ENCODE data around the gene ANKLE2. TPM values are rescaled to one million over a fixed set of nuclear protein-coding genes. Genes with fewer than 3 reads are reported as not detected.
A peak's percentile ranks its signal among the peaks of the same experiment; 100 is the strongest.
"Not testable (repeated sequence)": the region's sequence is repeated elsewhere in the genome, so short reads cannot be mapped to it uniquely, and the experiment has no call there.

Gene ANKLE2
- total RNA-seq, 2 donors from 2014 or later: 154 to 189 TPM

- Mint-ChIP-seq H3K27ac (no peak overlapping the region), H3K36me3 (ENCODE audit: insufficient read depth in 2 of 2) (peaks cover 11 to 22% of the 10 kb centered on the region in 2 donors), H3K9me3 (peaks cover 0 to 3% of the 10 kb centered on the region in 2 donors), H3K4me1 (ENCODE audit: low read depth) (no peaks in the 10 kb centered on the region), H3K27me3 (ENCODE audit: low read depth) (no peaks in the 10 kb centered on the region), H3K4me3 (no peak overlapping the region)
- no peak for DNase-seq
- no peak for ATAC-seq (replicated peaks in 1 of 2)
These were observed 27.5 kb upstream of the ANKLE2 start for GRCh38 chr12:132789099-132789471.

GRCh38 chr12:132788375-132789098 lies 26.9 kb upstream of the ANKLE2 start:
- no peaks in the 10 kb centered on the region for H3K4me1 Mint-ChIP-seq (ENCODE audit: low read depth)
- H3K4me3 Mint-ChIP-seq: no peak overlapping the region

GRCh38 chr12:132787877-132788276 lies 26.2 kb upstream of the ANKLE2 start:
- no peaks in the 10 kb centered on the region for H3K27me3 Mint-ChIP-seq (ENCODE audit: low read depth)

More at GRCh38 chr12:132788375-132789098, 26.9 kb upstream of the ANKLE2 start:
- Mint-ChIP-seq H3K27ac (no peak overlapping the region), H3K36me3 (ENCODE audit: insufficient read depth in 2 of 2) (peaks cover 11 to 22% of the 10 kb centered on the region in 2 donors), H3K9me3 (peaks cover 0 to 3% of the 10 kb centered on the region in 2 donors), H3K27me3 (ENCODE audit: low read depth) (no peaks in the 10 kb centered on the region)
- DNase-seq (no peak), ATAC-seq (replicated peaks in 1 of 2) (no peak)

GRCh38 chr12:132786192-132786591 lies 24.6 kb upstream of the ANKLE2 start:
- no peaks in the 10 kb centered on the region for H3K4me1 Mint-ChIP-seq (ENCODE audit: low read depth)
- ATAC-seq (replicated peaks in 1 of 2): no peak
- H3K27me3 Mint-ChIP-seq (ENCODE audit: low read depth): no peaks in the 10 kb centered on the region
- no peak overlapping the region for H3K27ac Mint-ChIP-seq
- H3K36me3 Mint-ChIP-seq (ENCODE audit: insufficient read depth in 2 of 2): peaks cover 9 to 23% of the 10 kb centered on the region in 2 donors
- H3K9me3 Mint-ChIP-seq: no peaks in the 10 kb centered on the region
- H3K4me3 Mint-ChIP-seq: no peak overlapping the region
- no peak for DNase-seq

More at GRCh38 chr12:132787877-132788276, 26.2 kb upstream of the ANKLE2 start:
- Mint-ChIP-seq H3K4me1 (ENCODE audit: low read depth) (no peaks in the 10 kb centered on the region), H3K27ac (no peak overlapping the region), H3K4me3 (no peak overlapping the region), H3K36me3 (ENCODE audit: insufficient read depth in 2 of 2) (peaks cover 11 to 22% of the 10 kb centered on the region in 2 donors), H3K9me3 (peaks cover 0 to 3% of the 10 kb centered on the region in 2 donors)
- no peak for DNase-seq
- ATAC-seq (replicated peaks in 1 of 2): no peak

- Mint-ChIP-seq H3K36me3 (ENCODE audit: insufficient read depth in 2 of 2) (peaks cover 16 to 19% of the 10 kb centered on the region in 2 donors), H3K4me1 (ENCODE audit: low read depth) (no peaks in the 10 kb centered on the region), H3K27ac (no peak overlapping the region), H3K4me3 (no peak overlapping the region), H3K27me3 (ENCODE audit: low read depth) (no peaks in the 10 kb centered on the region), H3K9me3 (no peaks in the 10 kb centered on the region)
- ATAC-seq (replicated peaks in 1 of 2) (peak in 1 of 2 donors; percentile 13), DNase-seq (no peak)
These were observed 22.9 kb upstream of the ANKLE2 start for GRCh38 chr12:132784580-132784979.

GRCh38 chr12:132783917-132784531 lies 22.4 kb upstream of the ANKLE2 start:
- Mint-ChIP-seq H3K9me3 (no peaks in the 10 kb centered on the region), H3K36me3 (ENCODE audit: insufficient read depth in 2 of 2) (peaks cover 15 to 18% of the 10 kb centered on the region in 2 donors), H3K4me1 (ENCODE audit: low read depth) (no peaks in the 10 kb centered on the region), H3K4me3 (no peak overlapping the region), H3K27me3 (ENCODE audit: low read depth) (no peaks in the 10 kb centered on the region), H3K27ac (no peak overlapping the region)
- ATAC-seq (replicated peaks in 1 of 2) (no peak), DNase-seq (no peak)

GRCh38 chr12:132781938-132782337 lies 20.3 kb upstream of the ANKLE2 start:
- Mint-ChIP-seq H3K27ac (no peak overlapping the region), H3K36me3 (ENCODE audit: insufficient read depth in 2 of 2) (peaks cover 8 to 14% of the 10 kb centered on the region in 2 donors), H3K4me1 (ENCODE audit: low read depth) (no peaks in the 10 kb centered on the region), H3K4me3 (no peak overlapping the region), H3K9me3 (no peaks in the 10 kb centered on the region), H3K27me3 (ENCODE audit: low read depth) (no peaks in the 10 kb centered on the region)
- no peak for DNase-seq
- no peak for ATAC-seq (replicated peaks in 1 of 2)

- H3K27ac Mint-ChIP-seq: no peak overlapping the region
- H3K4me1 Mint-ChIP-seq (ENCODE audit: low read depth): peaks cover 3% of the 10 kb centered on the region
- H3K36me3 Mint-ChIP-seq (ENCODE audit: insufficient read depth in 2 of 2): peaks cover 7 to 13% of the 10 kb centered on the region in 2 donors
- ATAC-seq (replicated peaks in 1 of 2): no peak
- no peaks in the 10 kb centered on the region for H3K27me3 Mint-ChIP-seq (ENCODE audit: low read depth)
- no peaks in the 10 kb centered on the region for H3K9me3 Mint-ChIP-seq
- no peak for DNase-seq
- H3K4me3 Mint-ChIP-seq: no peak overlapping the region
These were observed 18.2 kb upstream of the ANKLE2 start for GRCh38 chr12:132779781-132780353.

- Mint-ChIP-seq H3K9me3 (no peaks in the 10 kb centered on the region), H3K27ac (no peak overlapping the region), H3K4me1 (ENCODE audit: low read depth) (peaks cover 14% of the 10 kb centered on the region), H3K36me3 (ENCODE audit: insufficient read depth in 2 of 2) (peaks cover 5 to 8% of the 10 kb centered on the region in 2 donors), H3K27me3 (ENCODE audit: low read depth) (no peaks in the 10 kb centered on the region), H3K4me3 (no peak overlapping the region)
- ATAC-seq (replicated peaks in 1 of 2) (no peak), DNase-seq (no peak)
These were observed 16.0 kb upstream of the ANKLE2 start for GRCh38 chr12:132777614-132778013.

- no peaks in the 10 kb centered on the region for H3K27me3 Mint-ChIP-seq (ENCODE audit: low read depth)
- no peak overlapping the region for H3K4me3 Mint-ChIP-seq
- ATAC-seq (replicated peaks in 1 of 2) (no peak), DNase-seq (no peak)
- H3K4me1 Mint-ChIP-seq (ENCODE audit: low read depth): peaks cover 20% of the 10 kb centered on the region
- no peak overlapping the region for H3K27ac Mint-ChIP-seq
- H3K9me3 Mint-ChIP-seq: no peaks in the 10 kb centered on the region
- H3K36me3 Mint-ChIP-seq (ENCODE audit: insufficient read depth in 2 of 2): peaks cover 5 to 8% of the 10 kb centered on the region in 2 donors
These were observed 15.4 kb upstream of the ANKLE2 start for GRCh38 chr12:132776816-132777568.

- DNase-seq; ATAC-seq (replicated peaks in 1 of 2); H3K4me3 Mint-ChIP-seq; H3K36me3 Mint-ChIP-seq (ENCODE audit: insufficient read depth in 2 of 2); H3K27me3 Mint-ChIP-seq (ENCODE audit: low read depth); H3K27ac Mint-ChIP-seq; H3K9me3 Mint-ChIP-seq: not testable (repeated sequence)
- peaks cover 28% of the 10 kb centered on the region for H3K4me1 Mint-ChIP-seq (ENCODE audit: low read depth)
These were observed 14.6 kb upstream of the ANKLE2 start for GRCh38 chr12:132776230-132776625.

GRCh38 chr12:132775502-132776229 lies 14.0 kb upstream of the ANKLE2 start:
- H3K4me1 Mint-ChIP-seq (ENCODE audit: low read depth): peaks cover 33% of the 10 kb centered on the region
- no peak overlapping the region for H3K27ac Mint-ChIP-seq
- no peaks in the 10 kb centered on the region for H3K9me3 Mint-ChIP-seq
- ATAC-seq (replicated peaks in 1 of 2) (no peak), DNase-seq (no peak)
- peaks cover 3 to 6% of the 10 kb centered on the region in 2 donors for H3K36me3 Mint-ChIP-seq (ENCODE audit: insufficient read depth in 2 of 2)
- H3K27me3 Mint-ChIP-seq (ENCODE audit: low read depth): no peaks in the 10 kb centered on the region
- H3K4me3 Mint-ChIP-seq: no peak overlapping the region
